NCI-H1694 (cell line): ENCODE measurements around the gene XXYLT1.

ENCODE experiments used
- DNase-seq: peaks from one replicate; lab custom pipeline; 2025; lab: John Stamatoyannopoulos, UW

The XXYLT1 gene

DNA sequence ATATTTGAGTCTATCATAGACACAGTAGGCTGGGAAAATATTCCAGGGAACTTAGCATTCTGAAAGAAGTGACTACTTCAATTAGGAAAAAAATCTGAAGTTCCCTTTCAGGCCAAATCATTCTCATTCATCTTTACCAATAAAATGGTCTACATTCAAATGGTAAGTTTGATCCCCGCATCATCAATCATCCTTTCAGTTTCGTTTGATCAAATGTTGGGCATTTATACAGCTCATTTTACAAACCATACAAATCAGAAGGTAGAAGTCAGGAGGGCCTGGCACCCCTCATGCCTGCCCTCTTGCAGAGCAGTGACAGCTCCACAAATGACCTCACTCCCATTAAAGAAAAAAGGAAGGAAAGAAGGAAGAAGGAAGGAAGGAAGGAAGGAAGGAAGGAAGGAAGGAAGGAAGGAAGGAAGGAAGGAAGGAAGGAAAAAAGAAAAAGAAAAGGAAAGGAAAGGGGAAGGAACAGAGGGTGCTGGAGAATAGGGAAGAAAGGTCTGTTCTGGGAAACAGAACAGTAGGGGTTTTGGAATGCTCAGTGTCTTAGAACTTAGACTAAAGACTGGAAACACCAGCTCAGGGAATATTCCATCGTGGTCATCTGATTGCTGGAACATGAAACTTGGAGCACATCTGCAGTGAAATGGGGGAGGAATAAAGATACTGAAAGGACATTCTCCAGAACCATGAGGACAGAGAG lies 86.1 kb downstream of the XXYLT1 start:
- DNase-seq = no peak

DNA sequence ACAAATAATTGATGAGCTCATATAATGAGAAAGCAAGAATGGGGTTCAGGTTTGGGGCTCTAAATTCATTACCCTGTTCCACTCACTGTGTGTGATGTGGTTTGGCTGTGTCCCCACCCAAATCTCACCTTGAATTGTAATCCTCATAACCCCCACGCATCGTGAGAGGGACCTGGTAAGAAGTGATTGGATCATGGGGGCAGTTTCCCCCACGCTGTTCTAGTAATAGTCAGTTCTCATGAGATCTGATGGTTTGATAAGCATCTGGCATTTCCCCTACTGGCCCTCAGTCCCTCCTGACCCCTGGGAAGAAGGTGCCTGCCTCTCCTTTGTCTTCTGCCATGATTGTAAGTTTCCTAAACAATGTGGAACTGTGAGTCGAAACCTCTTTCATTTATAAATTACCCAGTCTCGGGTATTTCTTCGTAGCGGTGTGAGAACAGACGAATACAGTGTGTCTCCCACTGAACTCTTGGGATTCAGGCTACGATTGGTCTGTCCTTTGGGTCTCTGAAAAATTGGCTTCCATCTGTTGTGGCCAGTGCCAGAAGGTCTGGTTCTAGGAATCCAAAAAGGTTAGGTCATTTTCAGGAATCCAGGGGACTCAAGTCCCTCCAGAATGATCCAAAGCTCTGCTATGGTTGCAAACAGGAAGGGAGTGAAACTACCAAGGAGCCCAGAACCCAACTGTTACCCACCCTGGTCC lies 87.7 kb downstream of the XXYLT1 start:
- no peak for DNase-seq

GRCh38 chr3:195182470-195182795 lies 88.5 kb downstream of the XXYLT1 start:
- peak; percentile 20 for DNase-seq

- no peak for DNase-seq
Measured at GRCh38 chr3:195181741-195182469, 89.1 kb downstream of the XXYLT1 start.

DNA sequence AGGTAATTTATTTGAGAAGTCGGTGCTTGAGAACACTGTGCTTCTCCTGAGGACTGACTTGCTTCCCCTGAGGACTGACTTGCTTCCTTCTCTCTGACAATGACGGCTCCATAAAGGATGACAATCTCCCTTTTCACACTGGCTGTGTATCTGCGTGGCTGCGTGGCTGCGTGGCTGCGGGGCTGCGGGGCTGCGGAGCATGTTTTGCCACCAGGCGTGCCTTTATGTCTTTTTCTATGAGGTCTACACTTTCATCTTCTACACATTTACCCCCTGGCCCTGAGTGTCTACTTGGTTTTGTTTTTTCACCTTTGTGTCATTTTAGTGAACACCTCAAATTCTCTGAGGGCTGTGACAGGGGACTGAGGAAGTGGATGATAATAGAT lies 89.9 kb downstream of the XXYLT1 start:
- DNase-seq = no peak

- DNase-seq = no peak
Measured at GRCh38 chr3:195180490-195181112, 90.4 kb downstream of the XXYLT1 start.

DNA sequence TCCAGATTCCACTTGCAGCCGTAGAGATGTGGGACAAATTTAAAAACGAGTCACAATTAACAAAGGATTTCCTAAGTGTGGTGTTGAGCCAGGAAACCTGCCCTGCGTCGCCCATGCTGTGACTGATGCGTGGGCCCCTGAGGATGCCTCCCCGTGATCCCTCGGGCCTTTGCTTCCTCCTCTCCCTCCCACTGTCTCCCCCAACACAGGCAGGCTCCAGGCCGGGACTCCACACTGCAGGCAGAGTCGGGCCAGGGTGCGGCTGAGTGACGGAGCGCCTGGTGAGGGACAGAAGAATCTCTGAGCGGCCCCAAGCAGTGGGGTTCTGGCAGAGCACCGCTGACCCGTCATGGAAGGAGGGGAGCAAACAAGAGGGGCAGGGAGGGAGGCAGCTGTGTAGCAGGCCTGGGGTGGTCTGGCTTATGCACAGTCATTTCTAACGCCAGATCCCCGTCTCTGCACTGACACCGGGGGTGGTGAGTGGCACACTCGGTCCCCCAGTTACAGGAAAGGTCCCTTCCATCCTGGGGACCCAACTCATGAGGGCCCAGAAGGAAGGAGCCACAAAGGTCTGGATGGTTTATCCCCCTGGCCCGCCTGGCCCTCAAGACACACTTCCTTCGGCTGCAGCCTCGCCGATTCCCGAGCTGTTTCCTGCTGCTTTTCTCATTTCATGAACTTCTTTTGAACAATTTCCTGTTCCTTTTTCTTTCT lies 91.0 kb downstream of the XXYLT1 start:
- DNase-seq = no peak

DNA sequence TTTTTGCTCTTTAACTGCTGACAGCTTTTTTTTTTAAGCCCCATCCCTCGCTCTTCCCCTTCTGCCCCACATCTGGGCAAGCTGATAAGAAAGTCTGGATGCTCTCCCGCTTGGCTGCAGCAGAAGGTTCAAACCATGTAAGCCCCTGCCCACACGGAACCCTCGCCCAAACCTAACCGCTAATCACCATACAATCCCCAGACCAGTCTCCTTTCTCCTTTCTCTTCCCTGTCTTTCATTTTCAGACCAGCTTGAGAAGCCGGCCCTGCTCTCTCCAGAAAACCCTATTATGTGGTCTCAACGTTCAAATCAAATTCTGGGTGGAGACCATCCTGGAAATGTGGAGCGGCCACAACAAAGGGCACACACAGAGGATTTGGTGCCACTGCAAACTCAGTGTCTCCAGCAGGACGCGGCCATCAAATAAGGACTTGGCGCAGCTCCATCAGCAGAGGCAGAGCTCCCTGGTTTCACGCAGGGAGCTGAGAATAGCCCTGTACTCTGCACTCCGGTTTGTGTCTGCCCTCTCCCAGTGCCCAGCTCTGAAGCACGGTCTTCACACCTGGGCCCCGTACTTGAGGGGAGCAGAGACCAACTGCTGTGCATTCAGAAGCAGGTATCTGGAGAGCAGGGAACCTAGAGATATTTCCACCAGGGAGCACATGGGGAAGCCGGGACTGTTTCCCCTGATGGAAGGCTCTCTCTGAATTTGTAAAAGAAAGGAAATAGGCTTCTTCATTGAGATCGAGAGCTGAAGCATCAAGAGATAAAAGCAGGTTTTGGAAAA lies 92.6 kb downstream of the XXYLT1 start:
- no peak for DNase-seq

GRCh38 chr3:195177422-195178123 lies 93.4 kb downstream of the XXYLT1 start:
- DNase-seq = no peak

DNA sequence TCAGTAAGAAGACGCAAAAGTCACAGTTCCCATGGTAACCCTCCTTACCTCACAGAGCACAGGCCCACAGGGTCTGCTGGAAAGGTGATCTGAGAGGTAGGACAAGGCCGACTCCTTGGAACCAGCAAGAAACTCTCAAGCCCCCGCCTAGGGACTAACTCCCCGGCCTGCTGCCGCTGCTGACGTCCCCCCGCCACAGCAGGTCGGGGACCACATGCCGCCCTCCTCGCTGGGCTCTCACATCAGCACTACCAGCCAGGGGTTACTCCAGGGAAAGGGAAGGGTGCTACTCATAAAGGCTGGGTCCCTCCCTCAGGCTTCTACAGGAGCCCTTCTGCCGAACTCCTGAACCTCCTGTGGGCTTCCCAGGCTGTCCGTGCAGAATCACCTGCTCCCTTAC lies 94.2 kb downstream of the XXYLT1 start:
- DNase-seq = no peak

- no peak for DNase-seq
Measured at GRCh38 chr3:195175476-195176337, 95.3 kb downstream of the XXYLT1 start.

DNA sequence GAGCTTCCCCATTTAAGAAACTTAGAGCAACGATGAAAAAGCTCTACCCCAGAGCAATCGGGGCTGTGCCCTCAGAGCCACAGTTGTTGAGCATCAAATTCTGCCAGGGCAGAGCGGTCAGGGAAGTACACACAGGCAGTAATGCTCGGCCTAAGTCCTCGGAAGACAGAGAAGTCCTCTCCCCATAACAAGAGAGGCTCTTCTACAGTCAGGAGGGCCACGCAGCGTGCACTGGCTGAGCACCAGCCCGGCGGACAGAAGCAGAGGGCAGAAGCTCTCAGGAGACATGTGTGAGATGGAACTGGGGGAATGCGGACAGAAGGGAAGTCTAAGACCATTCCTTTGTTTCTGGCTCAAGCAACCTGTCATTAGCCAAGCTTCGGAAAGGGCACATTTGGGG lies 95.9 kb downstream of the XXYLT1 start:
- no peak for DNase-seq

DNA sequence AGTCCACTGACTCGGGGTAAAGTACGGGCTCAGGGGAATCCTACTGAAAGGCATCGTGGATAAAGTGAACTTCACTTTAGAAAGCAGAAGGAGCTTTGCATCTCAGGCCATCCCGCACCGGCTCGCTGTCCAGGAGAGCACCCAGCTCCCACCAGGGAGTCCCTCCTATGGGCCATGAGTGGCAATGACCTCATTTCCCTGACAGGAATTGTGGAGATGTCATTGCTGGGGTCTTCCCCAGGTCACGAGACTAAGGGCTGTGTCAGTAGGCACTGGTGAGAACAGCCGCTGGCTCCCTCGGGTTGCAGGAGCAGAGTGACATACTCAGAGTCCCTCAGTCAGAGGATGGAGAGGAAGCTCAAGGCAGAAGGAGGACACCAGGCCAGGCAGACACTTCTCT lies 97.3 kb downstream of the XXYLT1 start:
- DNase-seq = no peak

GRCh38 chr3:195172896-195173295 lies 98.1 kb downstream of the XXYLT1 start:
- no peak for DNase-seq

DNA sequence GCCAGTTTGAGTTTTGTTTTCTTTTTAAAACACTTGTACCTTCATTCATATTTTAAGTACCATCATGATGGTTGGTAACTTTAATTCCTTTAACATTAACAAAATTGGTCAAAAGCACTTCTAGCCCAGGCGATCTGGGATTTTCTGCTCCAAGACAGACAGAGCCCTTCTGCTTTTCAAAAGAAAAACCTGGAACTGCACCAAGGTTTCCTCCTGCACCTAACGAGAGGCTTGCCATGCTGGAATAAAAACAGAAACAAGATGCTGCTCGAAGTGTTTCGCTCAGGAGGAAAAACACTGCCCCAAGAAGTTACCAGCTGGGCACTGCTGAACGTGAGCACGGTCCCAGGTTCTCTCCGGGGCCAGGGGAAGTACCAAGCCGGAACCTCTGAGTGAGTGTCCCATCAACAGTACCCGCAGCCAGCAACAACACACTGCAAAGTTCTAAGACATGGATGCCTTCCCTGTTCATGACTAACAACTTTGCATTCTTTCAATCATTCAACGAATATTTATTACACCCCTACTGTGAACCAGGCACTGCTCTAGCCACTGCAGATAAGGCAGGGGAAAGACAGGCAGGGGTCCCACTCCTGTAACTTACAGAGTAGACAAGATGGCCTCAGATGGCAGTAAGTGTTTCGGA lies 98.8 kb downstream of the XXYLT1 start:
- no peak for DNase-seq

DNA sequence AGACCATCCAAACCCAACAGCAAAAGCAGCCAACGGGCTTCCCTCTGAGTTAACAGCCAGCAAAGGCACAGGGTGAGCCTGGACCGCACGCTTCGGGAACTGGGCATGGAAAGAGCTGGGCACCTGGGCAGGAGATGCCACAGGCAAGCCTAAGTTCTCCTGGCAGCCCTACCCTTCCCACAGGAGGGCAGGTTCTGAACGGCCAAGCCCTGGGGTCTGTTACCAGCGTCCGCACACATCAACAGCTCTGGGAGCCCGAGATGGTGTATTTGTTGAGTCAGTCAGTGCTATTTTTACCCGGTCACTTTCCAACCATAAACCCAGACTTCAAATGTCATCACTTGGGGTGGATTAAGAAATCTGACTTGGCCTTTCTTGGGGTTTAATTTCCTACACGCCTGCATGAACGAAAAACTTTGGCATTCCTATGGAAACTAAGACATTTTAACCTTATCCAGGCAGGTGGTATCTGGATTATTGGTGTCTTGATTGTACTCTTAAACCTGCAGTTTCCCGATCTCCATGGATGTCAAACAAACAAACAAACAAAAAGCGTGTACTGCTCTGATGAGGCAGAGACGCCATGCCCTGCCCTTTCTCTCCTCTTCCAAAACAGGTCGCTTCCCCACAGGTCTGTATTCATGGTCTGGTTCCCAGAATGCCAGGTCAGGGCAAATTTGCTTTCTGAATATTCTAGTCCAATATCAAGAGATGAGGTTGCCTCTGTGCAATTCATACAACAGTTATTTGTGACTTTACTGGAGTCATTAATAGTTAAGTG lies 99.7 kb downstream of the XXYLT1 start:
- no peak for DNase-seq

DNA sequence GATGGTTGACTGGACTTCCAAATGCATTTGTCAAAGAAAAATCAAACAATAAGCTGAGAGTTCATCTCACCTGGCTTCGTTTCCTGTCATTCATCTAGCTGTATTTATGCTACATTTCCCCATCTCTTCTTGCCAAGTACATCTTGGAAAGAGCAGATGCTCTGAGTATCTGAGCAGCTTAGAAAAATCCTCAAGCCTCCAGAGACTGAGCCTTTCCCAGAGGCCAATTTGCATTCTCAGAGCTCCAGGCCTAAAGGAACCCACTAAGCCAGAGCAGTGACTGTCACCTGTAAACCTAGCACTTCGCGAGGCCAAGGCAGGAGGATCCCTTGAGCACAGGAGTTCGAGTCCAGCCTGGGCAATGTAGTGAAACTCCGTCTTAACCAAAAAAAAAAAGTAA lies 100.5 kb downstream of the XXYLT1 start:
- no peak for DNase-seq

DNA sequence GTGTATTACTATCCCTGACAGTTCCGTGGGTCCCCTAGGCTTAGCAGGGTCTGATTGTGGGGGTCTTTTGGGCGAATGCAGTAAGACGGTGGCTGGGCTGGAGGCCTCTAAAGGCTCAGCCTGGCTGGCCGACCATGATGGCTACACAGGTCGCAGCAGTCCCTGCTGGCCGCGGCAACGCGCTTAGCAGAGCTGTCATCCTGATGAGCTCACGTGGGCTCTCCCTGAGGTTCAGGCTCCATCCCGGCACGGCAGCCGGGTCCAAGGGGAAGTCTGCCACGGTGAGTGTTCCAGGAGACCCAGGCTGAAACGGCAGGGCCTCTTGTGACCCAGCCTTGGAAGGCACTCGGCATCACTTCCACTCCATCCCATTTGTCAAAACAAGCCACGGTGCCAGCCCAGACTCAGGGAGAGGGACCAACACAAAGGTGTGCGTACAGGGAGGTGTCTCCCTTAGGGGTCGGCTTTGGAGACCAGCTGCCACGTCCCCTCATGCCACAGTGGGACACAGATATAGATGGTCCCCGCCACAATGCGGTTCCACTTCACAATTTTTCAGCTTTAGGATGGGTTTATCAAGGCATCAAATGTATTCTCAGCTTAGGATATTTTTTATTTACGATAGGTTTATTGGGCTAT lies 101.8 kb downstream of the XXYLT1 start:
- no peak for DNase-seq
